HG02885 (cell line): ENCODE data around the gene CAB39.
"Not testable (repeated sequence)": the region's sequence is repeated elsewhere in the genome, so short reads cannot be mapped to it uniquely, and the experiment has no call there.

Experiments used
- ATAC-seq: cut with Tn5 transposase; IDR thresholded peaks from one replicate; pipeline ENCODE4 v1.9.1; 2021; ENCODE audit warnings: mild to moderate bottlenecking; ENCODE audit not compliant: unreplicated experiment, poor library complexity

CAB39 gene

DNA sequence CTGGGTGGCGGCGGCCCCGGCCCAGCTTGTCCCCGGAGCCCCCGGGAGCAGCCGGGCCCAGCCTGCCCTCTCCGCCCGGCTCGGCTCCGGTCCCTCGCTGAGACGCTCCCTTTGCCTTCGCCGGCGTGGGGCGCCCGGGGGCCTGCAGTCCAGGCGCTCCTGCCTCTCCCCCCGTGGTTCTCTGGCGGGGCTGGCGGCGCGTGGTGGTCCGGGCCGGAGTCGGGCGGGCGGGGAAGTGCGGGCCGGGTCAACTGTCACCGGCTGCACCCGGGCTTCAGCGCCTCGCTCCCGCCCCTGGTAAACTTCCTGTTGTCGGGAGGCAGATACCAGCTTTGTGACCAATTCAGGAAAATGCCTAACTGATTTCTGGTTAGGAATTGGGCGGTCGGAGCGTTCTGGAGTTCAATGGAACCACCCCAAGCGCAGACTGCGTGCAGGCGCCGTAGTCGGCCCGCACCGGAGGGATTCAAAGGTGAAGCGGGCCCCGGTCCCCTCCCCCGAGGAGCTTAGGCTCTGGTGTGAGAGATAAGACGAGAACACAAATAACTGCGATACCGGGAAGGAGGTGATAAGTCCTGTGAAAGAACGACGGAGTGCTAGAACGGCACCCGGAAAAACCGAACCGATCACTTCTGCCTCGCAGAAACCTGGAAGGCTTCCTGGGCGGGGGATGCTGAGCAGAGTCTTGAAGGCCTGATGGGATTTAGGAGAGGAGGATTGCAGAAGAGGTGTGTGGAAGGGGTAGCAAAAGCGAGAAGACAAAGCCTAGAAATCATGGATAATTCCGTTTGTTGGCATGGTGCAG lies 891 bp downstream of the CAB39 start:
- peak; percentile 12 for ATAC-seq

- ATAC-seq = peak; percentile 21
Measured at GRCh38 chr2:230714136-230714480, 1.5 kb downstream of the CAB39 start.

DNA sequence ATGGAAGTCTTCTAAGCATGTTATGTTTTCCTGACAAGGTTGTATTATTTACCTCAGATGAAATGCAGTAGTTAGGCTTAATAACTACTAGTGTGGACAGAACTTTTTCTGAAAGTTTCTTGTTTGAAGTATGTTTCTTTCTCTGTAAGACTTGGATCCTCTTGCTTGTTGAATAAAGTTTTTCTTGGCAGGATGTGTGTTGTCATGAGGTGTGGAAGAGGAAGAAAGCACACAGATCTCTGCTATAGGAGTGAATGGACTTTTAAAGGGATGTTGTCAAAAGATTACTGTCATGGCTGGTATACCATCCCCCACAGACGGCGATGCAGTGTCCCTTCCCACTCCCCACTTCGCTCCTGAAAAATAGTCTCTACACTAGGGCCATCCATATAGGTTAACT lies 2.6 kb downstream of the CAB39 start:
- ATAC-seq = no peak

DNA sequence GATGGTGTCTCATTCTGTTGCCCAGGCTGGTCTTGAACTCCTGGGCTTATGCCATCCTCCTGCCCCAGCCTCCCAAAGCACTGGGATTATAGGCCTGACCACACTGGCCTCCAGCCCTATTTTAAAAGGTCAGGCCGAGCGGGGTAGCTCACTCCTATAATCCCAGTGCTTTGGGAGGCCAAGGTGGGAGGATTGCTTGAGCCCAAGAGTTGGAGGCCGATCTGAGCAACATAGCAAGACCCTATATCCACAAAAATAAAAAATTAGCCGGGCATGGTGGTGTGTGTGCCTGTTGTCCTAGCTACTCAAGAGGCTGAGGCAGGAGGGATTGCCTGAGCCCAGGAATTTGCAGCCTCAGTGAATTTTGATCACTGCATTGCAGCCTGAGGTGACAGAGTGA lies 3.9 kb downstream of the CAB39 start:
- ATAC-seq = no peak

GRCh38 chr2:230717600-230717999 lies 5.0 kb downstream of the CAB39 start:
- ATAC-seq = no peak

DNA sequence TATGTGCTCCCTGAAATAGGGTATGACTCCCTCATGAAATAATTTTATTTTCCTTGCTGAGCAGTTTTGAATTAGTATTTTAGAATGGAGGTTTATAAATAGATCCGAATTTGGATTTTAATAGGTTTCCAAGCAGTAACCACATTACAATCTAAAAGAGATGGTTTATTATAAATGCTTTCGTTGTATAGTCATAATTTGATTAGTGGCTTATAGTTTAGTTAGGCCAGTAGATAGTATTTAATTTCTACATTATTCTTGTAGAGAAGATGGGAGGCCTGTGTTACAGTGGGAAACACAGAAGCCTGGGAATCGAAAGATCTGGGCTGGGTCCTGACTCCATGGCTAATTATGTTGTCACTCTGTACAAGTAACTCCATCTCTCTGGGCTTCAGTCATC lies 6.7 kb downstream of the CAB39 start:
- no peak for ATAC-seq

DNA sequence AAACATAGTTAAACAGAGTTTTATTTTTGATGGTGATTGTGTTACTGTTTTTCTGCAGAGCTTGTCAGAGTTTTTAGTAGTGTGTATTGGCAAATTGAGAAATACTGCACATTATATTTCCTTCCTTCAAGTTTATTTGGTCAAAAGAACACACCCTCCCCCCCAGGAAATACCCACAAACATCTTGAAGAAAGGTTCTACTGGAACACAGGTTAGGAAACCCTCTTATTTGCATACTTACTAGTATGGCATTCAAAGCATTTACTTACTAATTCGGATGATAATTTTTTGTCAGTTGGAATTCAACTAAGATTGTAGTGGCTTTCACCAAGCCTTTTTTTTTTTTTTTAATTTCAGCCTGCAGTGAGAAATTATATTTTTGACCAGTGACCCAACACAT lies 9.1 kb downstream of the CAB39 start:
- peak; percentile 52 for ATAC-seq

DNA sequence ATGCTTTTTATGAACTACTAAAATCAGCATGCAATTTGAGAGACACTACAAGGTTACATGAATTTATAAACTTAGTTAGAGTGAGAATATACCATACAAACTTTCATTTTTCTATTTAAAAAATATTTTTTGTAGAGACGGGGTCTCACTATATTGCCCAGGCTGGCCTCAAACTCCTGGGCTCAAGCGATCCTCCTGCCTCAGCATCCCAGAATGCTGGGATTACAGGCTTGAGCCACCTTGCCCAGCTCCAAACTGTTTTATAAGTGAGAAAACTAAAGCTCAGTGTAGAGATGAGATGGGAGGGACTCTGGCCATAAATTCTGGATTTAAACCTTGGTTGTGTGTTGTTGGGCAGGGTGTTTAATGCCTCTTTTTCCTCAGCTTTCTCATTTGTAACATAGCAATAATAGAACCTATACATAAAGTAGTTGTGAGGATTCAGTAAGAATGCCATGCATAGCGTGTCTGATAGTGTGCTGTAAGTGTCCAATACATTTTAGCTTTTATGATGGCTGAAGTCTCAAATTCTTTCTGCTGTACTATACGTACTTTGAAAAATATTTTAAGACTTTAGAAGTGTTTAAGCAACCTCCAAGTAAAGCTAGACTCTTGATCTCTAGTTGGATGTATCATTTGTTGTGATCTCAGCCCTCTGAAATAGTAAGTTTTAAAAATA lies 9.7 kb downstream of the CAB39 start:
- ATAC-seq = no peak

GRCh38 chr2:230723363-230723762 lies 10.7 kb downstream of the CAB39 start:
- no peak for ATAC-seq

DNA sequence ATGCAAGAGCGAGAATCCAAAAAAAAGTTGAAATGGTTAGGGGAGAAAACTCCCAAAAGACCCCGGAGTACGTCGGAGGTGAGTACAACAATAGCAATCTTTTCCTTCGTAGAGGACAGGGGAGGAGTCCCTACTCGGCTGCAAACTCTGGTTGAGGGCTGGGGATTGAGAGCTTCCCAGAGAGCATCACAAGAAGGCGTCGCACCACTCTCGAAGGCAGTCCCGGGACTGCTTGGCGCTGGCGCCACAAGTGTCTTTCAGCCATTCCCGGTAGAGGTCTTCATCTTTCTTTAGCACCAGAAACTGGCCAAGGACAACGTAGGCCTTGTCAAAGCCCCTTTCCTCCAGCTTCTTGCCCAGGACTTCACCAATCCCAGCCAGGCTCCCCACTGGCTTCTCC lies 12.3 kb downstream of the CAB39 start:
- not testable (repeated sequence) for ATAC-seq

GRCh38 chr2:230731512-230731911 lies 18.9 kb downstream of the CAB39 start:
- ATAC-seq = no peak

DNA sequence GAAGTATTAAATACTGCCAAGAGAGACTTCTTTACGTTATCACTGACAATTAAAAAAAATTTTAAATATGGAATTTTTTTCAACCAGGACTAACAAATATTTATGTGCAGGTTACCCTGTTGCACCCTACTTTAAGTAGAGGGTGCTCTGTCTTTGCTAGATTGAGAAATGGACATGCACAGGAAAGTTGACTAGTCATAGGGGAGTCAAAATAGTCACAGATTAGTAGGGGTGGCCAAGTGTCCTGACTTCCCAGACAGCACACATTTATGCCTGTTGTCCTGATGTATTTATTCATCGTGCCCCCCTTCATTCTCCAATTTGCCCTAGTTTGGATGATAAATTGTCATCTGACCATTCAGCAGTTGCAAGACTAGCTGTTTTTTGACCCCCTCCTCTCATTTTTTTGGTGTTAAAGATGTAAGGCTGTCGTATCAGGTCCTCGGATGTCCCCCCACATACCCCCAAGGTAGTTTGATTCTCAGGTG lies 20.3 kb downstream of the CAB39 start:
- ATAC-seq = no peak

DNA sequence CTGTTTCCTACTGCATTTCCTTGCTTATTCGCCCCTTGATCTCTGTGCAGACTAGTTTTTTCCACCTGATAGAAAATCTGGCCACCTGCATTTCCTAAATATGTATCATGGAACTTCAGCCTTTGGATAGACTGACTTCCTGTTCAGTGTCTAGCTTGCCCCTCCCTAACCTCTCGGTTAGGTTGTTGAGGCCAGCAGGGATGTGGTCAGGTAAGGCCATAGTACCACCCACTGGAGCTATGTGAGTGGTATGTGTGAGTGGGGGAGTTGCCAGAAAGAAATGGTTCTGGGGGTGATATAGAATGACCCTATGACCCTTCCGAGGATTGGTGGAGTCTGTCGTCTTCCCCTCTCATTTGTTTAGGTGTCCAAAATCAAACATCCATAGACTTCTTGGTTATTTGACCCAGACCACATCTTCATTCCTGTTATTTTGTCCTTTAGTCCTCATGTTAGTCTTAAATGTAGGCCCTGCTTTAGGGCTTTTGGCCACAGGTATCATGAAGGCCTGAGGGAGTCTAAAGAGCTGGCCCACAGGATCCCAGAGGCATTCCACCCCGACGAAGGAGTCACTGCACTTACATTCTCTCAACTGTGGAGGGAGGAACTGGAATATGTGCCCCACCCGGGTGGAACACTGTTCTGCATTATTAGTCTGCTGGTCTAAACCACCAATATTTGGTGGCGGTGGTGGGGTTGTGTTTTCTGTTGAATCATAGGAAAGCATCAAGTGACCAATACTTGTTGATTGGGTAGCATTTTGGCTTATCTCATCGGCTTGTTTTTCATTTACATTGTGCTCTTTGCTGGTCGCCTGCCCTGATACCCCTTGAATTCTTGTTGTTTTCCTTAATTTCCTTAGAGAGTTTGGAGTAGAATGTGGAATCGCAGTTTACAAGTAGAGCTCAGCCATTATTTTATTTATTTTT lies 21.9 kb downstream of the CAB39 start:
- ATAC-seq = no peak

- no peak for ATAC-seq
Measured at GRCh38 chr2:230735884-230736283, 23.2 kb downstream of the CAB39 start.

- no peak for ATAC-seq
Measured at GRCh38 chr2:230737300-230737699, 24.7 kb downstream of the CAB39 start.

DNA sequence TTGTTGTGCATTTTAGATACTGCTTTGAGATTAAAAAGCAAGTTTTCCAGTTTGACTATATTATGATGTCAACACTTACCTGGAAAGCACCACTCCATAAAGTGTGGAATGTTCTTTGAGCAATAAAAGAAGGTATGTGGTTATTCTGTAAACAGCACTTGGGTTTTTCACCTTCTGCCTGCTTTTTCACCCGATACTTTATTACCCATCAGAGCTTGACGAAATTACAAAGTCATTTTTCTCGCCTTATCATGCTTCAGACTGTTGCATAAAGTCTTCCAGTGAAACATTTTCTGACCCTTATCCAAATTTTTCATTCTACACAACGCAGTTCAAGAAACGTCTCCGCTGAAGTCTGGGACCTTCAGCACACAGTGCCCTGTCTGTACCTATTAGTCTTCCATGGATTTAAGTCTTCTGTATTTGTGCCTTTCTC lies 25.2 kb downstream of the CAB39 start:
- ATAC-seq = no peak

GRCh38 chr2:230738391-230738811 lies 25.8 kb downstream of the CAB39 start:
- ATAC-seq = no peak

DNA sequence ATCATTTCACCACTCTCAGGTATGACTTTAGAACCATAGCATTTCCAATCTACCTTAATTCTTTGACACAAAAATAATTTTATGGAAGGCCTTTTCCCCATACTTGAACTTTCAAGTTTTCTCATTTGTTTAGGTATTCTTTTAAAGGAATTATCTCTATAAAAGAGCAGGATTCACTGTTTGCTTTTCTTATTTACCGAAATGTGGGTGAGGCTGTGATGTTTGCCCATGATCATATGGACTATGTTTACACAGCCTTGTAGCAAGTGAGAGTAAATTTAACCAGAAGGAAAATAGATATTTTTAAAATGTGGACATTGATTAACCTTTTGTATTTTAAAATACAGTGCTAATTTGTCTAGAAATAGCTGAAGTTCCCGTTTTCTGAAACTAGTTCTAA lies 26.3 kb downstream of the CAB39 start:
- no peak for ATAC-seq

DNA sequence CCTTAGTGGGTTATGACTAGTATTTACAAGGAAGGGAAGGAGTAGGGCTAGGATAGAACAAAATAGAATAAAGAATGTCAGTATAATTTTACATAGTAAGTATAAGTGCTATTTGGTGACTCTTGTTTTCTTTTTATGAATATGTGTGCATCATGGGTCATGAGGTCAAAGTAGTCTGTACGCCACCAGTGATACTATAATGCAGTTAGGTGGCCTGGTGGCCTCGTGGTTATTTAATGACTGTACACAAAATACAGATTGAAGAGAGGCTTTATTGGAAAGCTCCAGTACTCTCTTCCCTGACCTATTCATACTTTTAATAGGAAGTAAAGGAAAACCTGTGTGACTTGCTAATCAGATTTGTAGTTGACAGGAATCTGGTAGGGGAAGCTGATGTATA lies 27.3 kb downstream of the CAB39 start:
- no peak for ATAC-seq

DNA sequence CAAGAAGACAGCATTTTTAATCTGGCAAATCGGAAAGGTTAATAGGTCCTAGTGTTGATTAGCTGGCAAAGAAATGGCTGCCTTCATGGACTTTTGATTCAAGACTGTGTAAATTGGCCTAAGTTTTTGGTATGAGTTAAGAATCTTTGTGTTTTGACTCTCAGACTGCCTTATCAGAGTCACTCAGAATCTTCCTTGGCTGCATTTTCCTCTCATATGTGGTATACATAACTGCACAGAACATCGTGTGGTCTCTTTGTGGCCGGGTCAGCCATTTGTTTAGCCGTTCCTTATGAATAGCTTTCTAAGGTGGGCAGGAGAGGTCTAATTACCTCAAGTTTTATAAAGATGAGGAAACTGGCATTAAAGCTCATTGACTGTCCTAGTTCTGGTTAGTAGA lies 30.1 kb downstream of the CAB39 start:
- ATAC-seq = no peak

DNA sequence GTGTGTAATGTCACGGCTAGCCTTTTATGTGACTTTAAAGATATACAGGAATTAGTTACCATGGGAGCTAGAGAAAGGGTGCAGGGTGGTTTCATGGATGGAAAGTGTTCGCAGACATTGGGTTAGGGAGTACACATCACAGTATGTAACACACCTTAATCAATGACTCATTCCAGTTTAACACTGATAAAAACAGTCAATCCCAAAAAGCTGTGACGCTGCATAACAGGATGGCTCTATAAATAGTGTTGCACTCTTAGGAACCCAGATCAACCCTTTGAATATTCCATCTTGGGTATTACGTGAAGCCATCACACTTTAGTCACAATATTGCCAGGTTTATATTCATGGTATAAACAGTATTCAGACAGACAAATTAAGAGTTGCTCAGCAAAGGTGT lies 33.6 kb downstream of the CAB39 start:
- no peak for ATAC-seq
